MCF 10A (cell line): ENCODE measurements around the gene ANKRD13A. TPM values are rescaled to one million over a fixed set of nuclear protein-coding genes. Genes with fewer than 3 reads are reported as not detected.
"Not testable (repeated sequence)": the region's sequence is repeated elsewhere in the genome, so short reads cannot be mapped to it uniquely, and the experiment has no call there.

ENCODE experiments used
- BruUV-seq: library from RNA; stranded (reverse); fragments of 400-500 nt; replicated peaks from 2 replicates; lab custom pipeline; 2021; lab: Mats Ljungman, UMichigan
- CTCF ChIA-PET: fragments of 300-600 bp; sonication (Branson Sonifier 250); formaldehyde crosslinking; extraction: SDS; loops from one replicate; lab custom pipeline; 2021; ENCODE audit warnings: antibody characterized with exemption, inconsistent platforms; lab: Yijun Ruan, JAX
- POLR2A ChIA-PET: fragments of 300-600, 350-650 bp; sonication (Branson Sonifier 250); formaldehyde crosslinking; extraction: SDS; loops from one replicate; lab custom pipeline; 2020; ENCODE audit warnings: antibody characterized with exemption, inconsistent platforms; lab: Yijun Ruan, JAX
- DNase-seq: peaks from one replicate; pipeline ENCODE4 v3.0.0-alpha.2; 2018; ENCODE audit not compliant: unreplicated experiment
- H3K27ac Mint-ChIP-seq: one replicate; pipeline ENCODE4 v1.8.0; 2022; ENCODE audit warnings: mild to moderate bottlenecking, low read depth, mixed read lengths; ENCODE audit not compliant: unreplicated experiment
- H3K27me3 Mint-ChIP-seq: one replicate; pipeline ENCODE4 v1.8.0; 2022; ENCODE audit warnings: mixed read lengths; ENCODE audit not compliant: insufficient read depth, unreplicated experiment
- H3K36me3 Mint-ChIP-seq: one replicate; pipeline ENCODE4 v1.8.0; 2022; ENCODE audit warnings: mild to moderate bottlenecking, moderate library complexity, mixed read lengths; ENCODE audit not compliant: insufficient read depth, unreplicated experiment
- H3K4me1 Mint-ChIP-seq: one replicate; pipeline ENCODE4 v1.8.0; 2022; ENCODE audit warnings: mixed read lengths; ENCODE audit not compliant: insufficient read depth, unreplicated experiment
- H3K4me3 Mint-ChIP-seq: one replicate; pipeline ENCODE4 v1.8.0; 2022; ENCODE audit warnings: mild to moderate bottlenecking, moderate library complexity, mixed read lengths; ENCODE audit not compliant: unreplicated experiment
- H3K9me3 Mint-ChIP-seq: one replicate; pipeline ENCODE4 v1.8.0; 2022; ENCODE audit warnings: mixed read lengths; ENCODE audit not compliant: unreplicated experiment
- intact Hi-C: fragments of 100-400 bp; cut with micrococcal nuclease; formaldehyde crosslinking; loops from 2 replicates; pipeline ENCODE4 v1.14.1; 2022
- total RNA-seq: library from RNA; stranded (reverse); gene quantifications from 2 replicates; pipeline ENCODE4 v1.2.3, GENCODE V29; 2022
- TF ChIP-seq, protein P1 (sequence below): fragments of 200-600 bp; IDR thresholded peaks from one replicate; pipeline ENCODE4 v1.8.0; 2022; ENCODE audit warnings: antibody characterized with exemption, mild to moderate bottlenecking; ENCODE audit not compliant: unreplicated experiment

ANKRD13A gene
- total RNA-seq, 1 experiment from 2014 or later: 32.5 TPM

- TF ChIP-seq, protein P1, sequence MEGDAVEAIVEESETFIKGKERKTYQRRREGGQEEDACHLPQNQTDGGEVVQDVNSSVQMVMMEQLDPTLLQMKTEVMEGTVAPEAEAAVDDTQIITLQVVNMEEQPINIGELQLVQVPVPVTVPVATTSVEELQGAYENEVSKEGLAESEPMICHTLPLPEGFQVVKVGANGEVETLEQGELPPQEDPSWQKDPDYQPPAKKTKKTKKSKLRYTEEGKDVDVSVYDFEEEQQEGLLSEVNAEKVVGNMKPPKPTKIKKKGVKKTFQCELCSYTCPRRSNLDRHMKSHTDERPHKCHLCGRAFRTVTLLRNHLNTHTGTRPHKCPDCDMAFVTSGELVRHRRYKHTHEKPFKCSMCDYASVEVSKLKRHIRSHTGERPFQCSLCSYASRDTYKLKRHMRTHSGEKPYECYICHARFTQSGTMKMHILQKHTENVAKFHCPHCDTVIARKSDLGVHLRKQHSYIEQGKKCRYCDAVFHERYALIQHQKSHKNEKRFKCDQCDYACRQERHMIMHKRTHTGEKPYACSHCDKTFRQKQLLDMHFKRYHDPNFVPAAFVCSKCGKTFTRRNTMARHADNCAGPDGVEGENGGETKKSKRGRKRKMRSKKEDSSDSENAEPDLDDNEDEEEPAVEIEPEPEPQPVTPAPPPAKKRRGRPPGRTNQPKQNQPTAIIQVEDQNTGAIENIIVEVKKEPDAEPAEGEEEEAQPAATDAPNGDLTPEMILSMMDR: no peak
- Mint-ChIP-seq H3K4me3 (no peak overlapping the region), H3K36me3 (no peaks in the 10 kb centered on the region), H3K27ac (no peak overlapping the region), H3K27me3 (no peaks in the 10 kb centered on the region), H3K4me1 (peaks cover 8% of the 10 kb centered on the region), H3K9me3 (no peaks in the 10 kb centered on the region)
- POLR2A ChIA-PET: no interaction called here
- CTCF ChIA-PET: no interaction called here
- DNase-seq: no peak
- no TSS peak for BruUV-seq
- intact Hi-C loops: no loop called here
Observed at GRCh38 chr12:110068654-110069053, 69.4 kb downstream of the ANKRD13A start.

- CTCF ChIA-PET: interaction anchor here (0.6 kb wide), 1 partner anchor 355 kb away, joined by 3 read pairs; no protein-coding TSS in a partner anchor
- DNase-seq: no peak
- intact Hi-C loops: no loop called here
- Mint-ChIP-seq H3K4me3 (no peak overlapping the region), H3K36me3 (no peaks in the 10 kb centered on the region), H3K27ac (no peak overlapping the region), H3K4me1 (peaks cover 8% of the 10 kb centered on the region), H3K27me3 (no peaks in the 10 kb centered on the region), H3K9me3 (no peaks in the 10 kb centered on the region)
- POLR2A ChIA-PET: interaction anchor here (1.0 kb wide), 1 partner anchor 10 kb away, joined by 3 read pairs; no protein-coding TSS in a partner anchor
- no TSS peak for BruUV-seq
- TF ChIP-seq, protein P1: no peak
Observed at GRCh38 chr12:110071504-110071903, 72.3 kb downstream of the ANKRD13A start.

DNA sequence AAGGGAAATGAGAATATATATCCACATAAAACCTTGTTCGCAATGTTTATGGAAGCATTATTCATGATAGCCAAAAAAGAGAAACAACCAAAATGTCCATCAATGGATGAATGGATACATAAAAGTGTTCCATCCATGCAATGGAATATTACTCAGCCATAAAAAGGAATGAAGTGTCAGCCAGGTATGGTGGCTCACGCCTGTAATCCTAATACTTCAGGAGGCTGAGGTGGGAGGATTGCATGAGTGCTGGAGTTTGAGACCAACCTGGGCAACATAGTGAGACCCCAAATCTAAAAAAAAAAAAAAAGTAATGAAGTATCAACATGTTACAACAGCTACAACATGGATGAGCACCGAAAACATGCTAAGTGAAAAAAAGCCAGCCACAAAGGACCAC, 72.7 kb downstream of the ANKRD13A start:
- no TSS peak for BruUV-seq

DNA sequence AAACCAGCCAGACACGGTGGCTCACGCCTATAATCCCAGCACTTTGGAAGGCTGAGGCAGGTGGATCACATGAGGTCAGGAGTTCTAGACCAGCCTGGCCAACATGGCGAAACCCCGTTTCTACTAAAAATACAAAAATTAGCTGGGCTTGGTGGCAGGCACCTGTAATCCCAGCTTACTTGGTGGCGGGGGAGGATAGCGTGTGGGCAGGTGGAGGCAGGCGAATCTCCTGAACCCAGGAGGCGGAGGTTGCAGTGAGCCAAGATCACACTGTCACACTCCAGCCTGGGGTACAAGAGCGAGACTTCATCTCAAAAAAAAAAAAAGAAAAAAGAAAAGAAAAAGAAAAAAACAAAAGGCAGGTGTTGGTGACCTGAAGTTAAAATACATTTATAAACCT, 73.4 kb downstream of the ANKRD13A start:
- H3K27ac Mint-ChIP-seq, H3K36me3 Mint-ChIP-seq, BruUV-seq, CTCF ChIA-PET, intact Hi-C loops, H3K27me3 Mint-ChIP-seq, H3K4me3 Mint-ChIP-seq, H3K4me1 Mint-ChIP-seq, DNase-seq, H3K9me3 Mint-ChIP-seq: not testable (repeated sequence)
- POLR2A ChIA-PET: interaction anchor here (0.6 kb wide), 1 partner anchor 17 kb away, joined by 5 read pairs; no protein-coding TSS in a partner anchor

More for the DNA sequence above, 72.7 kb downstream of the ANKRD13A start:
- Mint-ChIP-seq H3K4me3 (no peak overlapping the region), H3K4me1 (peaks cover 8% of the 10 kb centered on the region), H3K36me3 (no peaks in the 10 kb centered on the region), H3K27ac (no peak overlapping the region), H3K9me3 (no peaks in the 10 kb centered on the region), H3K27me3 (no peaks in the 10 kb centered on the region)
- intact Hi-C loops: no loop called here
- CTCF ChIA-PET: no interaction called here
- DNase-seq: no peak
- POLR2A ChIA-PET: interaction anchor here (0.6 kb wide), 1 partner anchor 18 kb away, joined by 5 read pairs; no protein-coding TSS in a partner anchor
- TF ChIP-seq, protein P1: no peak
